SK-N-MC (cell line): ENCODE measurements around the gene TAS2R46.

ENCODE experiments used
- EZH2 ChIP-seq: fragments of 200-600 bp; sonication (generic); IDR thresholded peaks from one replicate; pipeline ENCODE4 v1.6.1; 2017; ENCODE audit warnings: antibody characterized with exemption
- POLR2AphosphoS5 ChIP-seq: IDR thresholded peaks from 2 replicates; pipeline ENCODE4 v1.6.1; 2012; ENCODE audit warnings: mild to moderate bottlenecking, low read depth, low read length, borderline replicate concordance

GRCh38 chr12:11092128-11092527 is 30.0 kb upstream of the TAS2R46 start, which contains the start of gene TAS2R43:
- TF ChIP-seq POLR2AphosphoS5: no peak
- TF ChIP-seq EZH2: no peak
